Measurements from ENCODE around the gene SASH1.

Gene SASH1

DNA sequence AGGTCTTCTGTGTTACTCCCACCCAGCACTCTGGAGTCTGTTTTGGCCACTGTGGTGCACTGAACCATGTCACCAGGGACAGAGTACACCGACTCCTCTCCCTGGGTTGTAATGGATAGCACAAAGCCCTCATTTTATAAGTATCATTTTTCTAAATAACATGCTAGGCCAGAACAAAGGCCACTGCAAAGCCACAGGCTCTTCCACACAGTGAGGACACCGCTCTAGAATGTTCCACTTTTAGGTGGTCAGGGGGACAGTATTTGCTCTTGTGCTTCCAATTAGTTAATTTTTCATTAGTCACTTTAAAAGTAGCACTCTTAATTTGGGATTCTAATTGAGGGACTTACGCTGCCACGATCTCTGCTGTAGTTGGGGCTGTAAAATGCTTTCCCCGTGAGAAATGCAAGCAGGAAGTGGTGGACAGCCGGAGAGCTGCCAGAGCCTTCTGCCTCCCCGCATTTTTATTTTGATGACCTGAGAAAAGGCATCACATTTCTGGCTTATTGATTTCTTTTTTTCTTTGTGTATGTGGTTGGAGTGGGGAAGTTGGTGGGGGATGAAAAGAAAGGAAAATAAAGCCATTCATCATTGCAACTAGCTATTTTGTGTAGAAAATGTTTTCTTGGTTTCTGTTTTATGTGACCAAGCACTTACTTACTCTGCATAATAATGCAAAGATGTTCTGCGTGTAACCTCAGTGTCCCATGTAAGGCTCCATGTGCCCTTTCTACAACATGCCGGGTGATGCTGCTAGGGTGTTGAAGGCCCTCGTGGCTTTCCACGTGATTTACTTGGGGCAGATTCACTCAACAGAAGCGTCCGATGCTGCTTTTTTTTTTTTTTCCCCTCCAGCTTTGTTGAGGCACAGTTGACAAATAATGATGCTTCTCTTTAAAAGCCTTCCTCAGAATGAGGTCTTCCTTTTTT, 195.9 kb downstream of the SASH1 start:
- in situ Hi-C loops (cut with MboI; ENCODE audit: low sequenced_read_pairs), result no loop called here

- in situ Hi-C loops (cut with MboI; ENCODE audit: low sequenced_read_pairs), result no loop called here
These were observed 200.9 kb downstream of the SASH1 start for GRCh38 chr6:148543540-148543939.

GRCh38 chr6:148544421-148544820, 201.8 kb downstream of the SASH1 start:
- in situ Hi-C loops (cut with MboI; ENCODE audit: low sequenced_read_pairs), result no loop called here

DNA sequence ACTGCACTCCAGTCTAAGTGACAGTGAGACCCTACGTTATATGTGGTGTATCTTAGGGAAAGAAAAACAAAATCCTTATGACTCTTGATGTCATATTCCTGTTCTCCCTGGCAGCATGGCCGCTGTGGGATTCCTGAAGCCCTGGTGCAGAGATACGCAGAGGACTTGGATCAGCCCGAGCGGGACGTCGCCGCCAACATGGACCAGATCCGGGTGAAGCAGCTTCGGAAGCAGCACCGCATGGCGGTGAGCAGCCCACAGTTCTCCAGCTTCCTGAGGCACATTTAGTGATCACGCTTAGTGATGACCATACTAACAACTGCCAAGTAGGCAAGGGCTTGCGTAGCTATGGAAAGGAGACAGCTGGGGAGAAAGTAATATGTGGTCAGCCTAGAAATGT, 203.3 kb downstream of the SASH1 start:
- in situ Hi-C loops (cut with MboI; ENCODE audit: low sequenced_read_pairs), result no loop called here

GRCh38 chr6:148547110-148547509, 204.5 kb downstream of the SASH1 start:
- in situ Hi-C loops (cut with MboI; ENCODE audit: low sequenced_read_pairs), result no loop called here

DNA sequence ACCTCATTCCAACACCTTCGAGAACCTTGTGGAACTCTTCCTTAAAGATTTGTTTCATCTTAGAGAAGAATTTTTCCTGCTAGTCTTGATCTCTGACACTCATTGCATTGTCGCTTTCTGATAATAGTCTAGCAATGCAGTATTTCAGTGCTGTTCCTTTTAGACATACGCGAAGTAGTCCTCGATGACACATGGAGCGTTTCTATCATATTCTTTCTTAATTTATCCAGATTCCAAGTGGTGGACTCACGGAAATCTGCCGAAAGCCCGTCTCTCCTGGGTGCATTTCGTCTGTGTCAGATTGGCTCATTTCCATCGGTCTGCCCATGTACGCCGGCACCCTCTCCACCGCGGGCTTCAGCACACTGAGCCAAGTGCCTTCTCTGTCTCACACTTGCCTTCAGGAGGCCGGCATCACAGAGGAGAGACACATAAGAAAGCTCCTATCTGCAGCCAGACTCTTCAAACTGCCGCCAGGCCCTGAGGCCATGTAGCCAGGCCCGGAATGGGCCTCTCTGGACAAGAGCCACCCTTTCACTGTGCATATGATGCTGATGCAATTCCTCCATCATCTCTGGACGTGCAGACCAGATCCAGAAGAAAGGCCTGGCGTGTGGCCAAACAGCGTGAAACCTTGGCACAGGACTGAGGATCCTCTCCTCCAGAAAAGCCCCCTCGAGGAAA, 205.6 kb downstream of the SASH1 start:
- in situ Hi-C loops (cut with MboI; ENCODE audit: low sequenced_read_pairs), result no loop called here

- in situ Hi-C loops (cut with MboI; ENCODE audit: low sequenced_read_pairs), result no loop called here
These were observed 206.1 kb downstream of the SASH1 start for GRCh38 chr6:148548749-148549140.

GRCh38 chr6:148550569-148550968, 207.9 kb downstream of the SASH1 start:
- in situ Hi-C loops (cut with MboI; ENCODE audit: low sequenced_read_pairs), result no loop called here

GRCh38 chr6:148551226-148551625, 208.6 kb downstream of the SASH1 start:
- in situ Hi-C loops (cut with MboI; ENCODE audit: low sequenced_read_pairs), result no loop called here

GRCh38 chr6:148556410-148556809, 213.8 kb downstream of the SASH1 start:
- in situ Hi-C loops (cut with MboI; ENCODE audit: low sequenced_read_pairs), result no loop called here

- in situ Hi-C loops (cut with MboI; ENCODE audit: low sequenced_read_pairs), result no loop called here
These were observed 215.2 kb downstream of the SASH1 start for GRCh38 chr6:148557796-148558321.

GRCh38 chr6:148559848-148560433, 217.3 kb downstream of the SASH1 start:
- in situ Hi-C loops (cut with MboI; ENCODE audit: low sequenced_read_pairs), result no loop called here

DNA sequence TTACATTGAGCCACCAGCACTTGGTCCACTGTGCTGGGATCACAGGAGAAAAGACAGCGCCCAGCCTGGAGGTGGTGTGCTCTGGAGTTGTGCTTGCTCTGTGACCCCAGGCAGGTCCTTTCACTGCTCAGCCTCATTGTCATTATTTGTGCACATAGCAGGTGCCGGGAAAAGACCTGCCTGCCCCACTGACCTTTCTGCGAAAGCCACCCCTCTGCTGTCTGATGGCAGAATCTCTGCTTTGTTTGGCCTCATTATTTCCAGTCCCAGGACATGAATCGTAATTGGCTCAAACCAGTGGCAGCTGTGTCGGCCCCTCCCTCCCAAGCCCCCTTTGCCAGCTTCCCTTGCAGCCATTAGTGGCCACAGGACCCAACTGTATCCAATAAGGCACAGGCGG, 219.0 kb downstream of the SASH1 start:
- in situ Hi-C loops (cut with MboI; ENCODE audit: low sequenced_read_pairs), result no loop called here

- in situ Hi-C loops (cut with MboI; ENCODE audit: low sequenced_read_pairs), result no loop called here
These were observed 220.4 kb downstream of the SASH1 start for GRCh38 chr6:148563066-148563465.

DNA sequence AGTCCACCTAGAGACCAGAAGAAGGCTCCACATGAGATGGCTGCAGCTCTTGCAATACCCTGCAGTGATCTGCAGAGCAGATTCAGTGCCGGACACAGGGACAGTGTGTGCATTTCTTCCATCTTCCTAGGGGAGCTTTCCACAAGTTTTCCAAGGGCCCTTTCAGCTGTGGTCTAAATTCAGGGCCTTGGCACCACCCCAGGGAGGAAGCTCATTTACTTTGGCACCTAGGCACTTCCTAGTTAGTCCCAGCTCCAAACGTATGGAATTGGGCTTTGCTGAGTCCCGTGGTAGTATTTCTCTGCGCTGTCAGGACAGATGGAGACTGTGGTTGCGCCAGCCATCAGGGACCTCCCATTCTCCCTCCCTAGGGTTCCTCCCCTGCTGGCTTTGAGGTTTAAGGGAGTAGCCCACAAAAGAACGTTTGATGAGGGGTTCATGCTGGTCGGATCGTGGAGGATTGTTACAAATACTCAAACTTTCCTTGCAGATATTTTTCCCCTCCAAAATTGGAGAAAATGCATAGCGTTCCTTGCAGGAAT, 221.9 kb downstream of the SASH1 start:
- in situ Hi-C loops (cut with MboI; ENCODE audit: low sequenced_read_pairs), result no loop called here

- in situ Hi-C loops (cut with MboI; ENCODE audit: low sequenced_read_pairs), result no loop called here
These were observed 222.8 kb downstream of the SASH1 start for GRCh38 chr6:148565321-148565926.

DNA sequence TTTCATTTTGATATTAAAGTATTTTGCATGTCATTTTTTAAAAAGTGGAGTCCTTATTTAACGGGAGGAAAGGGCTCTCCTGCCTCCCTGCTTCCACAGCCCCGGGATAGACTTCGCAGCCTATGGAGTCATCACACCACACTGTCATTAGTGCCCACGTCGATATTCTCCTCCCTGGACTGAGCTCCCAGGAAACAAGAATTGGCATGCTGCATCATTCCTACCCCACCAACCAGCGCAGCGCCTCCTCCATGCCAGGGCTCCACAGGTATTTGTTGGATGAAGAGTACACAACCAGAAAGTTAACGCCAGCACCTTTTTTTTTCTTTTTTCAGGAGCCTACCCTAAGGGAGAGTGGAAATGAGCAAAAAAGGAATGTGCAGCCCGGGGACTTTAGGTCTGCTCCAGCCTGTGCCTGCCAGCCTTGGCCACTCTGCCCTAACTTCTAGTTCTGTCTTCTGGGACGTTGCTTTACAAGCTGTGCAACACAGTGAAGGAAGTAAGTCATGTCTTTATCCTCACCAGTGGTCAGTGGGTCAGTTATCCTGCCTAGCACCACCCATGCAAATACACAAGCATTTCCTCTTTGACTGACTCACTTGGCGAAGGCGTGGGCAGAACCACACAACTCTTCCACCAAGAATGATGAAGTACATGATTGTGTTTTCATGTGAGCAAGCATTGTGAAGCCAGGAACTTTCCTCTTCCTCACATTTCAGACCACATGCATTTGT, 223.5 kb downstream of the SASH1 start:
- in situ Hi-C loops (cut with MboI; ENCODE audit: low sequenced_read_pairs), result no loop called here

DNA sequence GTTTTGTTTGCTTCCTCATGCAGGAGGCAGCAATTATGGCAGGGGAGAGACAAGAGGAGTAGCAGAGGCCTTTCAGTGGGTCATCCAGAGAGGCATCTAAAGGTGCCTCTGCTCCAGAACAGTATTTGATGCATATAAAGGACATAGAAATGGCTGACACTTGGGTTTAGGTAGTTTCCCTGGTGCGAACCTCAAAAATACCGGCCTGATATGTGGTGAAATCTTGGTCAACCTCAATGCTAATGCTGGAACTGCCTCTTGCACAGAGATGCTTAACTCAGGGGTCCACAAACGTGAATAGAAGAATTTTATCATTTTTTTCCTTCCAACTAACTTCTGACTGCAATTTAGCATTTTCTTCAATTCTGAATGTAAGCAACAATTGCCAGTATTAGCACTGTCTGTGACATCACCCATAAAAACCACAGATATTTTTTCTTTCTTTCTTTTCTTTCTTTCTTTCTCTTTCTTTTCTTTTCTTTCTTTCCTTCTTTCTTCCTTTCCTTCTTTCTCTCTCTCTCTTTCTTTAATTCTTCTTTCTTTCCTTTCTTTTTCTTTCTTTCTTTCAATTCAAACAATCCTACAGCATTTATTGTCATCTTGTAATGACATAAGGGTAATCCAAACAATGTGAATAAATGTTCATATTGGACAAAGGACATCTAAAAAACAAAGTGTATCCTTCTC, 224.2 kb downstream of the SASH1 start:
- in situ Hi-C loops (cut with MboI; ENCODE audit: low sequenced_read_pairs), result no loop called here

DNA sequence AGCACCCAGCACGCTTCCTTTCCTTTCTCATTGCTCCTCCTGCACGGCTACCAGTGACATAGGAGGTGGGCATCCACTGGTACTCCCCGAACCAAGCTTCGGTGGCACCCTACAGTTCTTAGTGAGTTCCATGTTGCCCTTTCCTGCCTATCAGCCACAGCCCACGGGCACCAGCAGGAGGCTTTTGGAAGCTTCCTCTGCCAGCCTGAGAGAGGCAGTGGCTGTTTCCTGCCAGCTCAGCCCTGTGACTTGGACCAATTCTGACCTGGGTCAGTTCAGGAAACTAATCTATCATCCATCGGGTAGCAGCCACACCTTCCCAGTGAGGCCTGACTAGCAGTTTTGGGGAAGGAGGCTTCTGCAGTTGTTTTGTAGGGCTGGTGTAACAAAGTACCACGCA, 227.8 kb downstream of the SASH1 start:
- in situ Hi-C loops (cut with MboI; ENCODE audit: low sequenced_read_pairs), result no loop called here
